Body of pancreas (tissue), 4 donors: ENCODE measurements around the gene LSM14A. TPM values are rescaled to one million over a fixed set of nuclear protein-coding genes. Genes with fewer than 3 reads are reported as not detected.

Source experiments
- ATAC-seq: fragments of 150-250 bp; one replicate; pipeline ENCODE4 v1.9.1; 2016
- DNase-seq, 4 donors: peaks; one replicate each; pipeline ENCODE4 v3.0.0-alpha.2; 2019
- H3K27ac ChIP-seq, 4 donors: fragments of 200-600 bp; sonication (generic); 1 replicate in 3 of 4; 2 replicates in 1 of 4; pipeline versions ENCODE4 v1.5.1 to v1.6.1; 2016 to 2019; ENCODE audit warnings: mild to moderate bottlenecking in 1 of 4, mixed read lengths in 1 of 4, moderate library complexity in 1 of 4
- H3K27me3 ChIP-seq, 2 donors: fragments of 200-600 bp; sonication (generic); one replicate each; pipeline ENCODE4 v1.6.0; 2016; ENCODE audit warnings: mild to moderate bottlenecking in 1 of 2
- H3K36me3 ChIP-seq, 2 donors: fragments of 200-600 bp; sonication (generic); replicated peaks in 1 of 2; 2 replicates each; pipeline ENCODE4 v1.5.1; 2016; ENCODE audit warnings: low read depth in 2 of 2; ENCODE audit not compliant: insufficient read depth in 1 of 2
- H3K4me1 ChIP-seq: fragments of 200-600 bp; sonication (generic); one replicate; pipeline ENCODE4 v1.6.0; 2016
- H3K4me3 ChIP-seq, 2 donors: fragments of 200-600 bp; sonication (generic); 1 replicate in 1 of 2; 2 replicates in 1 of 2; pipeline ENCODE4 v1.5.1; 2016 to 2019
- H3K9me3 ChIP-seq, 3 donors: fragments of 200-600 bp; sonication (generic); 1 replicate in 2 of 3; 2 replicates in 1 of 3; pipeline ENCODE4 v1.5.1; 2016
- POLR2A ChIP-seq, 3 donors: fragments of 450-650 bp; IDR thresholded peaks; one replicate each; pipeline ENCODE4 v1.6.1; 2016; ENCODE audit warnings: antibody characterized with exemption in 3 of 3, mild to moderate bottlenecking in 2 of 3
- WGBS, 2 donors: methylation state at CpG; one replicate each; pipeline ENCODE4 v1.1.5; 2017; 5-methylcytosine and 5-hydroxymethylcytosine counted together
- intact Hi-C: fragments of 100-400 bp; cut with DNase I; formaldehyde crosslinking; loops from one replicate; pipeline ENCODE4 v1.15.1; 2023
- total RNA-seq, 2 donors: library from RNA; depleted of rRNA; stranded (reverse); fragments of >200 nt; gene quantifications; one replicate each; pipeline ENCODE4 v1.1.0, GENCODE V29; 2016
- TF ChIP-seq, protein P1 (sequence below), 7 experiments: fragments of 450-650 bp in 4 of 7; fragments of 200-600 bp in 3 of 7; sonication (generic) in 3 of 7; IDR thresholded peaks; one replicate each; pipeline ENCODE4 v1.5.1; 2016 to 2019; ENCODE audit warnings: antibody characterized with exemption in 7 of 7

The LSM14A gene
- total RNA-seq, 2 donors from 2014 or later = 63.6 to 95.9 TPM

DNA sequence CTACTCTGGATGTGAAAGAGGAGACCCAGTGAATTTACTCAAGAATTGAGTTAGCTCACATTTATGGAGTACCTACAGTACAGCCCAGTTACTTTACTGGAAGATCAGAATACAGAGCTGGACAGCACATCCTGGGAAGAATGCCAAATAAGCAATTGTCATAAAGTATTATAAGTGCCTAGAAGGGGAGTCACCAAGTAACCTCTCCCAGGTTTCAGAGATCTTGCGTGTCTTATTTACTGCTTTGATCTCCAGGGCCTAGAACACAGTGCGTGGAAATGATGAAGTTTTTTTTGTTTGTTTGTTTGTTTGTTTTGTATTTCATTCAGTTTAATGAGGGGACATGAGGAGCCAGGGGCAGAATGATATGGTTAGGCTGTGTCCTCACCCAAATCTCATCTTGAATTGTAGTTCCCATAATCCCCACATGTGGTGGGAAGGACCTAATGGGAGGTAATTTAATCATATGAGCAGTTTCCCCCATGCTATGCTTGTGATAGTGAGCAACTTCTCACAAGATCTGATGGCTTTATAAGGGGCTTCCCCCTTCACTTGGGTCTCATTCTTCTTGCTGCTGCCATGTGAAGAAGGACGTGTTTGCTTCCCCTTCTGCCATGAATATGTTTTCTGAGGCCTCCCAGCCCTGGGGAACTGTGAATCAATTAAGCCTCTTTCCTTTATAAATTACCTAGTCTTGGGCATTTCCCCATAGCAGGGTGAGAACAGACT is 87.2 kb downstream of the LSM14A start:
- no peaks in the 10 kb centered on the region for H3K36me3 ChIP-seq
- no peak overlapping the region for H3K4me3 ChIP-seq
- H3K4me1 ChIP-seq = peaks cover 70% of the 10 kb centered on the region
- TF ChIP-seq POLR2A (IDR thresholded peaks at IDR 0.05) = no peak
- TF ChIP-seq, protein P1, sequence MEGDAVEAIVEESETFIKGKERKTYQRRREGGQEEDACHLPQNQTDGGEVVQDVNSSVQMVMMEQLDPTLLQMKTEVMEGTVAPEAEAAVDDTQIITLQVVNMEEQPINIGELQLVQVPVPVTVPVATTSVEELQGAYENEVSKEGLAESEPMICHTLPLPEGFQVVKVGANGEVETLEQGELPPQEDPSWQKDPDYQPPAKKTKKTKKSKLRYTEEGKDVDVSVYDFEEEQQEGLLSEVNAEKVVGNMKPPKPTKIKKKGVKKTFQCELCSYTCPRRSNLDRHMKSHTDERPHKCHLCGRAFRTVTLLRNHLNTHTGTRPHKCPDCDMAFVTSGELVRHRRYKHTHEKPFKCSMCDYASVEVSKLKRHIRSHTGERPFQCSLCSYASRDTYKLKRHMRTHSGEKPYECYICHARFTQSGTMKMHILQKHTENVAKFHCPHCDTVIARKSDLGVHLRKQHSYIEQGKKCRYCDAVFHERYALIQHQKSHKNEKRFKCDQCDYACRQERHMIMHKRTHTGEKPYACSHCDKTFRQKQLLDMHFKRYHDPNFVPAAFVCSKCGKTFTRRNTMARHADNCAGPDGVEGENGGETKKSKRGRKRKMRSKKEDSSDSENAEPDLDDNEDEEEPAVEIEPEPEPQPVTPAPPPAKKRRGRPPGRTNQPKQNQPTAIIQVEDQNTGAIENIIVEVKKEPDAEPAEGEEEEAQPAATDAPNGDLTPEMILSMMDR (IDR thresholded peaks at IDR 0.05) = no peak
- H3K9me3 ChIP-seq = no peaks in the 10 kb centered on the region
- intact Hi-C loops = no loop called here
- 75 to 83% methylated on average over 3 of the region's 3 CpGs for WGBS, 2 donors
- no peak overlapping the region for H3K27ac ChIP-seq
- ATAC-seq (no peak), DNase-seq (no peak)
- H3K27me3 ChIP-seq = no peaks in the 10 kb centered on the region

DNA sequence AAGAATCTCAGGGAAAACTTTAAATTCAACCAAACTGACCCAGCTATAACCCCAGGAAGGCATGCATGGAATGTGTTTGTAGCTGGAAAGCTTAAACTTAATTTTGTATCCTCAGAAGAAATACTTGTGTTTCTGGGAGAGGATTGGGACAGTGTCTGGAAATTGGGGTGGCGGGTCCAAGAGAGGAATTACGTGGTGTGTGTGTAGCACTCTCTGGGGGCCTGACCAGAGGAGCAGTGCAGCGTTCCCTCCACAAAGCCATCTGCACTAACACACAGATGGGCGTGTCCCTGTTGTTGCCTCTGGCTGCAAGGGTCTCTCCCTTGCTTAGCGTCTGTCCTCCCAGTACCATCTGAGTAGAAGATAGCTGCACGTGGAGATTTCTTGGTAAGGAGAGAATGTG is 88.5 kb downstream of the LSM14A start:
- H3K4me3 ChIP-seq = no peak overlapping the region
- H3K27ac ChIP-seq = no peak overlapping the region
- intact Hi-C loops = no loop called here
- H3K4me1 ChIP-seq = peaks cover 69% of the 10 kb centered on the region
- no peaks in the 10 kb centered on the region for H3K36me3 ChIP-seq
- H3K27me3 ChIP-seq = no peaks in the 10 kb centered on the region
- no peak for TF ChIP-seq POLR2A (IDR thresholded peaks at IDR 0.05)
- TF ChIP-seq, protein P1 (IDR thresholded peaks at IDR 0.05) = no peak
- no peak for DNase-seq
- H3K9me3 ChIP-seq = no peaks in the 10 kb centered on the region
- no peak for ATAC-seq
- WGBS, 2 donors = 62 to 79% methylated on average over 3 to 6 of the region's 6 CpGs

DNA sequence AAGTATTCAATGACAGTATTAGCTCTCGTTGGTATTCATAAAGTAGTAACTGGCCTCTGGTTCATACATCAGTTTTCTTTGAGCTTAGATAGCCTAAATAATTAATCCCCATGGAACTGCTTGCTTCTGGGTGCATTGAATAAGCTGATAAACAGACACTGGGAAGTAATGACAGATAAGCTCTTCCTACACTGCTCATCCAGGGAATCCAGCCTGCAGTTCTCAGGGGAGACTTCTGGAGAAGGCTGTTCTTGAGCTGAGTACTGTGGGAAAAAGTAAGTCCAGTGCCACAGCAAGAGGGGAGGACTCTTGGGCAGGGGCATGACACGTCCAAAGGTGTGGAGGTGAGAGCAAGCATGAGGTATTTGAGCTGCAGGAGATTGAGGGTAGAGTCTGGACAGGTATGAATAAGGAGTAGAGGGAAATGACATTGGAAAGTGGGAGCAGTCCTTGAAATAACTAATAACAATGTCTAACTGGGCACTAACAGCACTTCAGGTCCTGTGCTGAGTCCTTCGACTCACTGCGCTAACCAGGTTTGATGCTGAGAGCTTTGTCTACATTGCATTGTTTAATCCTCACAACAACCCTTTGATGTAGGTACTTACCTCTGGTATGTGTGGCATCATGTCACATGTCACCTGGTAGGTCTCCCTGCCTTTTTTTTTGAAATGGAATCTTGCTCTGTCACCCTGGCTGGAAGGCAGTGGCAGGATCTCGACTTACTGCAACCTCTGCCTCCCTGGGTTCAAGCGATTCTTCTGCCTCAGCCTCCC is 89.2 kb downstream of the LSM14A start:
- intact Hi-C loops = no loop called here
- TF ChIP-seq, protein P1 (IDR thresholded peaks at IDR 0.05) = no peak
- TF ChIP-seq POLR2A (IDR thresholded peaks at IDR 0.05) = no peak
- 71 to 74% methylated on average over 6 of the region's 6 CpGs for WGBS, 2 donors
- Histone ChIP-seq H3K9me3 (no peaks in the 10 kb centered on the region), H3K4me1 (peaks cover 61% of the 10 kb centered on the region), H3K36me3 (no peaks in the 10 kb centered on the region), H3K4me3 (no peak overlapping the region), H3K27me3 (no peaks in the 10 kb centered on the region), H3K27ac (peak overlapping the region in 1 of 4 donors; percentile 16)
- DNase-seq (no peak), ATAC-seq (no peak)

DNA sequence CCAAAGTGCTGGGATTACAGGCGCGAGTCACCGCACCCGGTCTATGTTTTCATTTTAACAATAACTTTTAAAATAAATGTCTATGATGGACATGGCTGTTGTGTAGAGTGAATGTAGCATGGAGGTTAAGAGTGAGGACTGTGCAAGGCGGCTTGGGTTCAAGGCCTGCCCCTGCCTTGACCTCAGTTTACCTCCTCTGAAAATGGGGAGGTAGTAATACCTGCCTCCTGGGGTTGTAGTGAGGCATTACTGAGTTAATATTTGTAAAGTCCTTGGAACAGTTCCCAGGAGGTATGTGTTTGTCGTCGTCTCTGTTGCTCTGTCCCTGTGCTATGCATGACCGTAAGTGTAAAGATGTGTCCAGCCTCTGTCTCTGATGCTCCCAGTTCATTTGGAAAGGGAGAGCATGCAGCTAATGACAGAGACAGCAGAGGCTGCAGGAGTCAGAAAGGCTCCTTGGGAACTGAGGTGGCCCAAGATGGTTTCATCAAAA is 91.5 kb downstream of the LSM14A start:
- intact Hi-C loops = no loop called here
- no peaks in the 10 kb centered on the region for H3K9me3 ChIP-seq
- no peak overlapping the region for H3K27ac ChIP-seq
- no peak overlapping the region for H3K4me3 ChIP-seq
- H3K4me1 ChIP-seq = peaks cover 50% of the 10 kb centered on the region
- DNase-seq = no peak
- H3K27me3 ChIP-seq = no peaks in the 10 kb centered on the region
- 61 to 69% methylated on average over 8 of the region's 8 CpGs for WGBS, 2 donors
- TF ChIP-seq, protein P1 (IDR thresholded peaks at IDR 0.05) = no peak
- no peak for TF ChIP-seq POLR2A (IDR thresholded peaks at IDR 0.05)
- H3K36me3 ChIP-seq = no peaks in the 10 kb centered on the region
- peak; percentile 20 for ATAC-seq
